Esophagus muscularis mucosa (tissue), 4 donors: Measurements from ENCODE around the gene EIF2S2. TPM values are rescaled to one million over a fixed set of nuclear protein-coding genes. Genes with fewer than 3 reads are reported as not detected.

Experiments used
- DNase-seq: peaks from one replicate; pipeline ENCODE4 v3.0.0-alpha.2; 2017; ENCODE audit errors: extremely low spot score
- H3K27ac ChIP-seq, 4 donors: fragments of 200-600 bp; sonication (generic); replicated peaks in 1 of 4; 1 replicate in 3 of 4; 2 replicates in 1 of 4; pipeline ENCODE4 v1.5.1; 2016 to 2019; ENCODE audit warnings: mild to moderate bottlenecking in 1 of 4
- H3K27me3 ChIP-seq, 4 donors: fragments of 200-600 bp; sonication (generic); one replicate each; pipeline versions ENCODE4 v1.5.1 to v1.6.0; 2016 to 2019
- H3K36me3 ChIP-seq, 4 donors: fragments of 200-600 bp; sonication (generic); one replicate each; pipeline ENCODE4 v1.5.1; 2016 to 2019
- H3K4me1 ChIP-seq, 4 donors: fragments of 200-600 bp; sonication (generic); one replicate each; pipeline ENCODE4 v1.5.1; 2016 to 2019
- H3K4me3 ChIP-seq, 4 donors: fragments of 200-600 bp; sonication (generic); 1 replicate in 2 of 4; 2 replicates in 2 of 4; pipeline ENCODE4 v1.5.1; 2016 to 2019; ENCODE audit warnings: mild to moderate bottlenecking in 4 of 4, moderate library complexity in 1 of 4
- H3K9me3 ChIP-seq, 4 donors: fragments of 200-600 bp; sonication (generic); 1 replicate in 3 of 4; 2 replicates in 1 of 4; pipeline ENCODE4 v1.5.1; 2016 to 2019
- CTCF ChIP-seq, 3 experiments: fragments of 200-600 bp in 2 of 3; fragments of 450-650 bp in 1 of 3; sonication (generic) in 2 of 3; IDR thresholded peaks; one replicate each; pipeline ENCODE4 v1.5.1; 2017 to 2019; ENCODE audit warnings: antibody characterized with exemption in 3 of 3, mild to moderate bottlenecking in 2 of 3, moderate library complexity in 1 of 3
- EP300 ChIP-seq: sonication (generic); formaldehyde crosslinking; IDR thresholded peaks from one replicate; pipeline ENCODE4 v1.6.1; 2017; ENCODE audit warnings: antibody characterized with exemption
- POLR2A ChIP-seq: fragments of 450-650 bp; IDR thresholded peaks from one replicate; pipeline ENCODE4 v1.6.1; 2017; ENCODE audit warnings: antibody characterized with exemption, moderate library complexity, mild to moderate bottlenecking, low read depth
- POLR2AphosphoS5 ChIP-seq, 2 donors: sonication (generic); formaldehyde crosslinking; IDR thresholded peaks; one replicate each; pipeline ENCODE4 v1.6.1; 2017; ENCODE audit warnings: antibody characterized with exemption in 2 of 2
- WGBS: methylation state at CpG from one replicate; pipeline ENCODE4 v1.1.5; 2018; 5-methylcytosine and 5-hydroxymethylcytosine counted together
- intact Hi-C: fragments of 100-400 bp; cut with DNase I; formaldehyde crosslinking; loops from one replicate; pipeline ENCODE4 v1.15.1; 2023
- total RNA-seq, 4 donors: library from RNA; depleted of rRNA; stranded (reverse); fragments of >200 nt; gene quantifications; one replicate each; pipeline versions ENCODE4 v1.1.0 to v1.2.1, GENCODE V29; 2016

Gene EIF2S2
- total RNA-seq, 4 donors from 2014 or later: 48.6 to 64.2 (median 58.7) TPM

- H3K4me3 ChIP-seq: no peak overlapping the region
- H3K27me3 ChIP-seq: no peaks in the 10 kb centered on the region
- WGBS: 54% methylated on average over 1 of the region's 1 CpG
- H3K4me1 ChIP-seq: peaks cover 13 to 58% (median 33%) of the 10 kb centered on the region in 4 donors
- DNase-seq: no peak
- H3K9me3 ChIP-seq: no peaks in the 10 kb centered on the region
- H3K36me3 ChIP-seq: no peaks in the 10 kb centered on the region
- intact Hi-C loops: no loop called here
- no peak overlapping the region for H3K27ac ChIP-seq
- TF ChIP-seq EP300: no peak
- TF ChIP-seq CTCF (IDR thresholded peaks at IDR 0.05): no peak
- no peak for TF ChIP-seq POLR2A
- TF ChIP-seq POLR2AphosphoS5 (IDR thresholded peaks at IDR 0.05): no peak
Measured at GRCh38 chr20:34058831-34059230, 53.2 kb downstream of the EIF2S2 start.

- no peaks in the 10 kb centered on the region for H3K27me3 ChIP-seq
- TF ChIP-seq CTCF (IDR thresholded peaks at IDR 0.05): no peak
- TF ChIP-seq EP300: no peak
- TF ChIP-seq POLR2A: no peak
- TF ChIP-seq POLR2AphosphoS5 (IDR thresholded peaks at IDR 0.05): no peak
- peaks cover 20 to 62% (median 47%) of the 10 kb centered on the region in 4 donors for H3K4me1 ChIP-seq
- WGBS: 80% methylated on average over 1 of the region's 1 CpG
- no peak overlapping the region for H3K4me3 ChIP-seq
- H3K36me3 ChIP-seq: no peaks in the 10 kb centered on the region
- H3K9me3 ChIP-seq: no peaks in the 10 kb centered on the region
- no peak for DNase-seq
- H3K27ac ChIP-seq: no peak overlapping the region
- intact Hi-C loops: no loop called here
Measured at GRCh38 chr20:34055290-34055689, 56.8 kb downstream of the EIF2S2 start.

DNA sequence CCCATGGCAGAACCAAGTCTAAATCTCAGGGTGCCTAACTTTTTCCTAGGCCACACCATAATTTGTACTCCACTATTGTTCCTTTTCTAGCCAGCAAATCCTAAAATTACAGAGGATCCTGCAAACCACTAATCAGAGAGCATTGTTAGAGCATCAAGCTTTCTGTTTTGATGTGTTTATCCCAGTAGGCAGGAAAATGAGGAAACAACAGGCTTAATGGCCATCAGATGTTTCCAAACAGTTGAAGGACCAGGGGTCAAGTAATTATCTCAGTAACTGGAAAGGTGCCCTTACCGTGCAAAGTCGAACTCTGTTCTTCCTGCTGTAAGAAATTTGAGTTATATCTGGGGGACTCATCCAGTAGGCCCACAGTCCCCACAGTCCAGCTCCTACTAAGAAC lies 59.6 kb downstream of the EIF2S2 start:
- TF ChIP-seq CTCF (IDR thresholded peaks at IDR 0.05) (no peak), EP300 (no peak), POLR2AphosphoS5 (IDR thresholded peaks at IDR 0.05) (no peak), POLR2A (no peak)
- intact Hi-C loops: no loop called here
- no peak overlapping the region for H3K27ac ChIP-seq
- no peak for DNase-seq
- no peaks in the 10 kb centered on the region for H3K27me3 ChIP-seq
- no peak overlapping the region for H3K4me3 ChIP-seq
- H3K4me1 ChIP-seq: peaks cover 26 to 65% (median 59%) of the 10 kb centered on the region in 4 donors
- no peaks in the 10 kb centered on the region for H3K9me3 ChIP-seq
- no peaks in the 10 kb centered on the region for H3K36me3 ChIP-seq
- WGBS: 73% methylated on average over 2 of the region's 2 CpGs

DNA sequence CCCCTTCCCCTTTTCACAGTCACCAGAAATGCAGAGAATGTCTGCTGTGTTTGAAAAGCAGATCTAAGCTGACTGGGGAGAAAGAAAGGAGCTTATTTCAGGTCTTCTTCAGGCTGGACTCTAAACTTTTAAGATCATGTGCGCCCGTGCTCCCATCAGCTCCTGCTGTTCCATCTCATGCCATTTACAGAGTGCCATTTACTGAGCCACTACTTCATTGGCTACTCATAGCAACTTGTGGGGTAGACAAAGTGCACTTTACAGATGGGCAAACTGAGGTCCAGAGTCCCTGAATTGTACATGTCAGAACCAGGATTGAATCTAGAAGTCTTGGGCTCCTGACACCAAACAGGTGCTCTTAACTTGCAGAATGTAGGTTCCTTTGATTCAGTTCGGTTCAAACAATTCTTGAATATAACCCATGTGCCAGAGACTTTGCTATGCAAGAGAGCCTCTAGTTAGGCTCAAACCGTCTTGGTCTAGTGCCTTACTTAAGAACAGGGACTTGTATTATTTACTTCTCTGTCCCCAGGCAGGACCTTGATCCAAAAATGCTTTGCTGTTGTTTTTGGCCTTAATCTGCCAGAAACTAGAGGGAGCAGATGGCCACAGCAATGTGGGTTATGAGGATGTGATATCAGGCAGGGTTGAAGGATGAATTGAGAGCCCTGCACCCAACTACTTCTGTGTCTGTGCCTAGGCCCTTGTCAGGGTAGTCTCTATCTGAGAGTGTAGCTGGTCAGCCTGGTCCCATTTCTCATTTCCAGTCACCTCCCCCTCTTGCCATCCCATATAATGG lies 61.9 kb downstream of the EIF2S2 start:
- intact Hi-C loops: no loop called here

More for the DNA sequence above, 61.9 kb downstream of the EIF2S2 start:
- no peak for TF ChIP-seq POLR2AphosphoS5 (IDR thresholded peaks at IDR 0.05)
- TF ChIP-seq EP300: no peak
- no peak for TF ChIP-seq POLR2A
- TF ChIP-seq CTCF (IDR thresholded peaks at IDR 0.05): no peak
- H3K4me1 ChIP-seq: peaks cover 32 to 64% (median 61%) of the 10 kb centered on the region in 4 donors
- H3K4me3 ChIP-seq: no peak overlapping the region
- no peak overlapping the region for H3K27ac ChIP-seq
- H3K9me3 ChIP-seq: no peaks in the 10 kb centered on the region
- 85% methylated on average over 4 of the region's 4 CpGs for WGBS
- H3K36me3 ChIP-seq: no peaks in the 10 kb centered on the region
- H3K27me3 ChIP-seq: no peaks in the 10 kb centered on the region
- DNase-seq: no peak
